Kidney epithelial cell (primary cell): ENCODE data around the gene CR2. TPM values are rescaled to one million over a fixed set of nuclear protein-coding genes. Genes with fewer than 3 reads are reported as not detected.

ENCODE experiments used
- DNase-seq: peaks from one replicate; pipeline ENCODE4 v3.0.0-alpha.2; 2010; ENCODE audit warnings: low read depth
- H3K27me3 ChIP-seq: 2 replicates; pipeline ENCODE4 v1.6.0; 2011; ENCODE audit warnings: low read length; ENCODE audit not compliant: control insufficient read depth, insufficient read depth
- H3K36me3 ChIP-seq: 2 replicates; pipeline ENCODE4 v1.5.1; 2011; ENCODE audit warnings: low read length; ENCODE audit not compliant: control insufficient read depth, insufficient read depth
- H3K4me3 ChIP-seq: 2 replicates; pipeline ENCODE4 v1.5.1; 2011; ENCODE audit warnings: low read depth, mild to moderate bottlenecking, control low read depth, low read length
- CTCF ChIP-seq: IDR thresholded peaks from 2 replicates; pipeline ENCODE4 v1.5.1; 2011; ENCODE audit warnings: mild to moderate bottlenecking, moderate library complexity, low read length, control low read depth, inconsistent platforms; ENCODE audit not compliant: insufficient read depth, poor library complexity, severe bottlenecking
- total RNA-seq: library from RNA; depleted of rRNA; stranded (reverse); fragments of >200 nt; gene quantifications from 2 replicates; pipeline ENCODE4 v1.2.3, GENCODE V29; 2015

The CR2 gene
- total RNA-seq, 1 donor from 2014 or later = 0.04 TPM

GRCh38 chr1:207414606-207415108 is 39.5 kb upstream of the CR2 start:
- Histone ChIP-seq H3K36me3 (no peaks in the 10 kb centered on the region), H3K27me3 (no peaks in the 10 kb centered on the region), H3K4me3 (no peak overlapping the region)
- DNase-seq = no peak
- no peak for TF ChIP-seq CTCF

GRCh38 chr1:207417076-207417475 is 37.1 kb upstream of the CR2 start:
- Histone ChIP-seq H3K4me3 (no peak overlapping the region), H3K27me3 (no peaks in the 10 kb centered on the region), H3K36me3 (no peaks in the 10 kb centered on the region)
- no peak for DNase-seq
- TF ChIP-seq CTCF = no peak

- no peak for DNase-seq
- Histone ChIP-seq H3K27me3 (peaks cover under 1% of the 10 kb centered on the region), H3K4me3 (no peak overlapping the region), H3K36me3 (no peaks in the 10 kb centered on the region)
- TF ChIP-seq CTCF = no peak
Measured at GRCh38 chr1:207418351-207418750, 35.8 kb upstream of the CR2 start.

GRCh38 chr1:207420109-207420508 is 34.0 kb upstream of the CR2 start:
- no peak for DNase-seq
- TF ChIP-seq CTCF = no peak
- Histone ChIP-seq H3K27me3 (peaks cover 8% of the 10 kb centered on the region), H3K4me3 (no peak overlapping the region), H3K36me3 (no peaks in the 10 kb centered on the region)

GRCh38 chr1:207421078-207421477 is 33.0 kb upstream of the CR2 start:
- Histone ChIP-seq H3K27me3 (peaks cover 8% of the 10 kb centered on the region), H3K36me3 (no peaks in the 10 kb centered on the region), H3K4me3 (no peak overlapping the region)
- no peak for TF ChIP-seq CTCF
- DNase-seq = no peak

- Histone ChIP-seq H3K27me3 (peaks cover 8% of the 10 kb centered on the region), H3K36me3 (no peaks in the 10 kb centered on the region), H3K4me3 (no peak overlapping the region)
- DNase-seq = no peak
- TF ChIP-seq CTCF = no peak
Measured at GRCh38 chr1:207423560-207424292, 30.4 kb upstream of the CR2 start.
